KMS-11 (cell line): Measurements from ENCODE around the gene ARHGAP25.

Experiments
- H2AFZ ChIP-seq: fragments of 200-600 bp; sonication (generic); 2 replicates; pipeline ENCODE4 v1.6.1; 2016; ENCODE audit warnings: antibody characterized with exemption, mixed run types, low read depth
- H3K27ac ChIP-seq: fragments of 200-600 bp; sonication (generic); 2 replicates; pipeline ENCODE4 v1.6.1; 2016; ENCODE audit warnings: mild to moderate bottlenecking, mixed run types
- H3K27me3 ChIP-seq: fragments of 200-600 bp; sonication (generic); 2 replicates; pipeline ENCODE4 v1.6.1; 2017; ENCODE audit warnings: mild to moderate bottlenecking, low read depth, mixed run types, moderate library complexity; ENCODE audit not compliant: insufficient read depth
- H3K36me3 ChIP-seq: fragments of 200-600 bp; sonication (generic); 2 replicates; pipeline ENCODE4 v1.6.1; 2017; ENCODE audit warnings: mild to moderate bottlenecking, mixed run types; ENCODE audit not compliant: insufficient read depth
- H3K4me1 ChIP-seq: fragments of 200-600 bp; sonication (generic); 2 replicates; pipeline ENCODE4 v1.6.1; 2016; ENCODE audit warnings: mild to moderate bottlenecking, low read depth, mixed run types; ENCODE audit not compliant: poor library complexity, severe bottlenecking
- H3K4me2 ChIP-seq: fragments of 200-600 bp; sonication (generic); 2 replicates; pipeline ENCODE4 v1.7.0; 2016; ENCODE audit warnings: mild to moderate bottlenecking, mixed run types
- H3K4me3 ChIP-seq: fragments of 200-600 bp; sonication (generic); IDR thresholded peaks from 2 replicates; pipeline ENCODE4 v1.6.1; 2017; ENCODE audit warnings: low read depth, low read length, mixed read lengths; ENCODE audit not compliant: insufficient read depth
- H3K79me2 ChIP-seq: fragments of 200-600 bp; sonication (generic); 2 replicates; pipeline ENCODE4 v1.6.1; 2016; ENCODE audit warnings: low read depth, mixed run types; ENCODE audit not compliant: insufficient read depth
- H3K9ac ChIP-seq: fragments of 200-600 bp; sonication (generic); 2 replicates; pipeline ENCODE4 v1.6.1; 2016; ENCODE audit warnings: mild to moderate bottlenecking, mixed run types
- H4K20me1 ChIP-seq: fragments of 200-600 bp; sonication (generic); 2 replicates; pipeline ENCODE4 v1.6.1; 2016; ENCODE audit warnings: mild to moderate bottlenecking, mixed run types; ENCODE audit not compliant: insufficient read depth
- CTCF ChIP-seq: fragments of 200-600 bp; sonication (generic); conservative IDR thresholded peaks from 2 replicates; pipeline ENCODE4 v1.6.1; 2017; ENCODE audit warnings: low read depth, mild to moderate bottlenecking, antibody characterized with exemption, low read length, moderate library complexity, mixed read lengths

The ARHGAP25 gene

GRCh38 chr2:68706637-68707036, 28.0 kb upstream of the ARHGAP25 start:
- no peak for TF ChIP-seq CTCF
- Histone ChIP-seq H3K27me3 (no peaks in the 10 kb centered on the region), H3K4me3 (no peak overlapping the region), H3K4me1 (peaks cover 8% of the 10 kb centered on the region), H3K36me3 (no peaks in the 10 kb centered on the region), H3K27ac (no peak overlapping the region), H3K4me2 (no peak overlapping the region), H3K79me2 (no peaks in the 10 kb centered on the region), H4K20me1 (no peaks in the 10 kb centered on the region), H3K9ac (no peak overlapping the region), H2AFZ (no peak overlapping the region)

- Histone ChIP-seq H3K79me2 (no peaks in the 10 kb centered on the region), H2AFZ (no peak overlapping the region), H3K9ac (no peak overlapping the region), H4K20me1 (no peaks in the 10 kb centered on the region), H3K4me1 (peaks cover 8% of the 10 kb centered on the region), H3K4me2 (no peak overlapping the region), H3K36me3 (no peaks in the 10 kb centered on the region), H3K27me3 (no peaks in the 10 kb centered on the region), H3K4me3 (no peak overlapping the region), H3K27ac (no peak overlapping the region)
- TF ChIP-seq CTCF, result no peak
Measured at GRCh38 chr2:68708629-68709028, 26.0 kb upstream of the ARHGAP25 start.

GRCh38 chr2:68709421-68709911, 25.1 kb upstream of the ARHGAP25 start:
- Histone ChIP-seq H3K27ac (no peak overlapping the region), H3K27me3 (no peaks in the 10 kb centered on the region), H2AFZ (peak overlapping the region; percentile 66), H3K36me3 (no peaks in the 10 kb centered on the region), H3K4me1 (peaks cover 10% of the 10 kb centered on the region), H4K20me1 (no peaks in the 10 kb centered on the region), H3K9ac (no peak overlapping the region), H3K4me3 (no peak overlapping the region), H3K79me2 (no peaks in the 10 kb centered on the region), H3K4me2 (peak overlapping the region; percentile 32)
- peak; percentile 93 for TF ChIP-seq CTCF

GRCh38 chr2:68710336-68710735, 24.3 kb upstream of the ARHGAP25 start:
- H3K9ac ChIP-seq, result no peak overlapping the region
- H3K79me2 ChIP-seq, result no peaks in the 10 kb centered on the region
- H3K27ac ChIP-seq, result no peak overlapping the region
- H3K4me2 ChIP-seq, result no peak overlapping the region
- no peaks in the 10 kb centered on the region for H3K36me3 ChIP-seq
- H2AFZ ChIP-seq, result no peak overlapping the region
- peaks cover 19% of the 10 kb centered on the region for H3K4me1 ChIP-seq
- H3K4me3 ChIP-seq, result no peak overlapping the region
- no peak for TF ChIP-seq CTCF
- H4K20me1 ChIP-seq, result no peaks in the 10 kb centered on the region
- H3K27me3 ChIP-seq, result no peaks in the 10 kb centered on the region
